GM21529 (cell line): ENCODE results near the gene ST6GALNAC3.
"Not testable (repeated sequence)": the region's sequence is repeated elsewhere in the genome, so short reads cannot be mapped to it uniquely, and the experiment has no call there.

Source experiments
- ATAC-seq: cut with Tn5 transposase; IDR thresholded peaks from one replicate; pipeline ENCODE4 v1.9.1; 2021; ENCODE audit not compliant: unreplicated experiment

Gene ST6GALNAC3

DNA sequence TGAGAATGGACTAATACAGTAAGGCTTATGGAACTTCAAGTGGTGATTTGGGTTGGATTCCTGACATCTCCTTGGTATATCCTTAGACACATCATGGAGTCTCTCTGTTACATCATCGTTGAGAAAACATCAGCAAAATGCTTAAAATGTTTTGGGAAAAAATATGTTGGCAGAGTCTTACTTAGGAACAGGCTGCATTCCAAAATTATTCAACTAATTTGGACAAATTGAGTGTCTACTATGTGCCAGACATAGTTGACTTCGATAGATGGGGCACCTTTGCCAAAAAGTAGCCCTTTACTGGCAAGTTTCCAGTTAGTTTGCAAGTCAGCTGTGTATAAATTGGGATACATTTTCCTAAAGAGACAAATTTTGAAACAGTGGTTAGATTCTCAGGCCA lies 539.3 kb downstream of the ST6GALNAC3 start:
- no peak for ATAC-seq

DNA sequence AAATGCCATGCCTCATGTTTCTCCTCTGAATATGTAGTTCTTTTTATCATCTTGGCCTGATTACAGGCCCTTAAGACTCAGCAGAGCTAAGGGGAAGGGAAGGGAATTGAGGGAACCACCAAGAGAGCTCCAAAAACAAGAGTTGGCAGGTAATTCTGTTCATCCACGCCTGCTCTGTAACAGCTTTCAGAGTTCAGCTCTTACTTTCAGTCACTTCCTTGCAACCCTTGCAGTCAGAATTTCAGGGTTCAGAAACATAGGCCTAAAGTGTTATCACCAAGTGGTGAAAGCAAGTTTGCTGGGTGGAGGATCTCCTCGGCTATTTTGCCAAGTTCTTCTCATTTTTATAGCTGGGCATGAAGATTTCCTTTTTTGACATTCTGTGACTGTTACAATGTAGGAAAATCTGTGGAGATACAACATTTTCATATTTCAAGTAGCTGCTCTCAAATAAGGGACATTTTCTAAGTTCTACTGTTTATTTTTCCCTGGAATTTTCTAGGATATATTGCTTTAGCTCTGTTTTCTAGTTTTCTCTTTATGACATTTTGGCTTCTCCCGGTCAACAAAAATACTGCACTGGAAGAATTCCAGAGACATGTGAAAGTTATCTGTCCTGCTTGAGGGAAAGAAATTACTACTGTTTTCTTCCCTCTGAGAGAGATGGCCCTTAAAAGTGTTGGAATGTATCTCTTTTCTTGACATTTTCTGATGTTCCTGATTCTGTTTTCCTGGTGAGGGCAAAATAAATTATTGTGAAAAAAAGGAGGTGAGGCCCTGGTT lies 540.9 kb downstream of the ST6GALNAC3 start:
- no peak for ATAC-seq

DNA sequence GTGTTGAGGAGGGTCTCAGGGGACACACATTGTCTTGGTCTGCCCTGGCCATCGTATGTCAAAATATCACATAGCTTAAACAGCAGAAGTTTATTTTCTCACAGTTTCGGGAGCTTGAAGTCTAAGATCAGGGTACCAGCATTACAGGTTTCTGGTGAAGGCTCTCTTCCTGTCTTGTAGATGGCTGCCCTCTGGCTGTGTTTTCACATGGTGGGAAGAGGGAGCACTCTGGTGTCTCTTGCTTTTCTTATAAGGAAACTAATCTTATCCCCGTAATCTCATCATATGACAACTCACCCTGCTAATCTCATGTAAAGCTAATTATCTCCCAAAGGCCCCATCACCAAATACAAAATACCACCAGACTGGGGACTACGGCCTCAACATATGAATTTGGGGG lies 545.8 kb downstream of the ST6GALNAC3 start:
- ATAC-seq, result no peak

DNA sequence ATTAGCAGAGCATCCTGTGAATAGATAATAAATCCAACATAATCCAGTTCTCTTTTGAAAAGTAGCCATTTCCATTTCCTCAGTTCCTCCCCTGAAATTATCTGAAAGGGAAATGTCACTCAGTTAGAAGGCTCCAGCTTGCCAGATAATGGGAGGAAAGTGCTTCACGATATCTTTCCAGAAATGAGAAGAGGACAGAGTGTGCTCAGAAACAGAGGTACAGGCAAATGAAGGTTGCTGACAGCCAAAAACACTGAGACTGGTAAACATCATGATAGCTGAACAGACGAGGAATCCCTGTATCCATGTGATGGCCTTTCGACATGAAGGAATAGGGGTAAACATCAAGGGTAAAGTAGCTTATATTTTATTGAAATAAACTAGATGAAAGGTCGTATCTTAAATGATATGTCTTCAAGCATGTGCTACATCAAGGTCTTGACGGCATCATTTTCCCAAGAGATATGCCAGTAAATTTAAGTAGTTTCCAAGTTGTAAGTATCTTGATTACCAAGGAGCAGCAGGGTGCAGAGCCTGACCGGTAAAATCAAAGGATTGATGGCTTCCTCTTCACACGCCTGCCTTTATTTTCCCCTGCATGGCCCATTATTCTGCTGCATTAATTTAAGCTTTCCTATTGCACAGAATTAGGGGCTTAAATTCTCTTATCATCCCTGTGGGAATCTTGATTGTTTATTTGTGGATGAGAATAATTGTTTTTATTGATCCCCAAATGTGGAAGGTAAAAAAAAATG lies 548.4 kb downstream of the ST6GALNAC3 start:
- no peak for ATAC-seq

DNA sequence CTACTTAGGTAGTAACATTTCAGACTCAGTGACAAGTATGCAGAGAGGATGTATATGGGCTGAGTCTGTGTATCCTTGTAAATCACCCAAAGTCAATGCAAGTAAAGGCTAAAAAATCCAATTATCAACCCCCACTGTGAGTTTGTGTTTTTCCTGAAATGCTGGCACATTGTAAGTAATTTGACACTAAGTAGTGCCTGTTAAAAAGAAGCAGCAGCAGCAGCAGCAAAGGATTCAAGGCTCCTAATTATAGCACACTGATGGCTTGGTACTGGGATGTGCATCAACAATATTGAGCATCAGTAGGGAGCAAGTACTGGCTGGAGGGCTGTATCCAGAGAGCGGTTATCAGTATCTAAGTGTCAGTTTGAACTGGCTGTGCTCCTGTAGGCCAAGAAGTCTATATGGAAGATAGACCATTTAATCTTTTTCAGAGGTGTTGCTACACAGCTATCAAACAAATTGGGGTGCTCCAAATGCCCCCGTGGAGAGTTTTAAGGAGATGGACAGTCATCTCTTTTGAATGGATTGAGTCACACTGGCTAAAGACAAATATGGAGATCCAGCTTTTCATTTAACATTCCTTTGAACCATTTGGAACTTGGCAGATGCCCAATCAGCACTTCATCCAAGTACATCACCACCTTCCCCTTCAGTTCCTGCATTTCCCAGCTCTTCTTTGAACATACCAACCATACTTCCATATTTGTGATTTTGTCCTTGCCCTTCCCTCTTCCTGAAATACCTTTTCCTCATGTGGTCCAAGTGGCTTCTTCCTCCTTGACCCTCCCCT lies 551.5 kb downstream of the ST6GALNAC3 start:
- ATAC-seq, result no peak

DNA sequence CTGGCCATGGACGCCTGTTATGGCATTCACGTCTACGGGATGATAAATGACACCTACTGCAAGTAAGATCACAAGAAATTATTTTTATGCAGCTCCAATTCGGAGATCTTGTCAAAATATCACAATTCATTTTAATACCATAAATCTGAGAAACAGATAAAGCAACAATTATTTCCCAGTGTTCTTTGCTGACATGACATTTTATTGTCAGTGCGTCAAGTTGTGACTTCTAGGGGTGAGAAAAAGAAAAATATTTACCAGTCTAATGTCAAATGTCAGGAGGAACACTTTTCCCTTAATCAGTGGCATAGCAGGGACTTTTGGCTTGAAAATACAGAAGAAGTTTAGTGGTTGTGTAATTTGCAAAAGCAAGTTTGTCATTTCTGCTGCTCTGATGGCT lies 553.0 kb downstream of the ST6GALNAC3 start:
- no peak for ATAC-seq

DNA sequence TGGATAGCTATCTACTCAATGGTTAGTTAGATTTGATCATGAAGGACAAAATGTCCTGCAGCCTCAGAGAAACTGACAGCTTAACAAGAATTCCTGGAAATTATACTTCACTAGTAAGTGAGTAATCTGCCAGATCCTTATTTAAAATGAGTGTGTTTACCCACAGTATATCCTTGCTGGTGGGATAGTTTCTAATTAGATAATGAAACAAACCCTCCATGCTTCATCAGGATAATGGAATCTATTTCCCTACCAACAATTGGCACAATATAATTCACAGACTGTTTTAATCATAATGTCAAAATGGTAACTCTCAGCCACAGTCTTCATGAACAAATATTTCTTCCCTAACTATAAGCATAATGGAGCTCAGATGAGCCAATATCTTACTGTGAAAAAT lies 553.4 kb downstream of the ST6GALNAC3 start:
- ATAC-seq, result no peak

DNA sequence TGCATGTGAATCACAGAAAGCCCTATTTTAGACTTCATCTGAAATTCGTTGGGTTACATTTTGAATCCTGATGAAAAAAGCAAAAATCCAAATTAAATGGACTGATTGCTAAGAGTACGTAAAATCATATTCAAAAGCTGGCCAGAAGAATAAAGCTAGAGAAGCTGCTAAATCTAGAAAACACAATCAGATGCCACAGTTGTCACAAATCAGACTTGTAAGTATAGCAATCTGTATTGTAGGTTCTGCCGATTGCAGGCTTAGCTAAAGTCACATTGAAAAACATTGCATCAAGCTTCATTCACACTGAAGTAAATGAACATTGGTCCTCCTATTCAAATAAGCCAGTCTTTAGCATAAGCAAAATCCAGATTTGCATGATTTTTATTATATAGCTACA lies 557.6 kb downstream of the ST6GALNAC3 start:
- ATAC-seq, result no peak

DNA sequence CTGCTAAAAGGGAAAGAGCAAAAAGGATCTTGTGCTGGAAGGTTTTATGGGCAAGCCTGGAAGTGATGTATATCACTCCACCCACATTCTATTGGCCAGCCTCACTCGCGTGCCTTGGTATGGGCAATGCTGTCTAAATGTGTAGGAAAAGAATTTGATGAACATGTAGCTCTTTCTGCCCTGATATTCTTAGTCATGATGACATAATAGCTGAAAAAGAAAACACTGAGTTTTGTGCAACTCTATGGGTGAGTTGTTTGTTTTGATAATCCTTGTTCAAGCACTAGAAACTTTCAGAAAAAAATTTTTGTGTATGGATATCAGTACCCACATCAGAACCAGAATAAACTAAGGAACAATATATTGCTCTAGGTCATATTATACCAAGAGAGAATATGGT lies 561.2 kb downstream of the ST6GALNAC3 start:
- ATAC-seq, result no peak

DNA sequence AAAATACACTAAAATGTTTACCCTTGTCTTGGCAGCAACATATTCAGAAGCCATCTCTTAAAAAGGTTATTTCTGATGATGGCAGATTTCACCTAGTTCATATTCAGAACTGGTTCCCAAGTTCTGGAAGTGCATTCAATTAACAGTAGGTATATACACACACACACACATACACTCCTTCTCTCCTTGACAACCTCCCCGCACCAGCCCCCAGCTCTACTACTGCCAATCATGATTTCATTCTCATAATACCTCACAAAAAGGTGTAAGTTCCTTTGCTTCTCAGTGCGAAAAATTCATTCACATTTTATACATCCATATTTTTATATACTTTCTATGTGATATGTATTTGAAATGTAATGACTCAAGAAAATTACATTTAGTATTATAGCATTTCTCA lies 564.6 kb downstream of the ST6GALNAC3 start:
- no peak for ATAC-seq

DNA sequence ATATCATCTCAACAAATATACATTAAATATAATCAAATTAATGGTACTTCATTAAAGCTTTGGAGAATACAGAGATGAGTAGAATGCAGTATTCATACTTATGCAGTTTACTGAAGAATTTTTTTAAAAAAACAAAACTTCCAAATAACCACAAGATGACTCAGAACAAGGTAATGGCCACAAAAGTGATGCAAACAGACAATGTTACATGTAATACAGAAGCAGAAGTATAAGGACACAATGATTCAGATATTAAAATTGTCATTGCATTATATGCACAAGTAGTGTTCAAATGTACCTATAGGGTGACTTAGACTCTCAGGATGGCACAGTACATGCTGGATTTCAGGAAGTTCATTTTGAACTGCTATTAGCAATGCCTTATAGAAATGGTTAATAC lies 565.5 kb downstream of the ST6GALNAC3 start:
- no peak for ATAC-seq

DNA sequence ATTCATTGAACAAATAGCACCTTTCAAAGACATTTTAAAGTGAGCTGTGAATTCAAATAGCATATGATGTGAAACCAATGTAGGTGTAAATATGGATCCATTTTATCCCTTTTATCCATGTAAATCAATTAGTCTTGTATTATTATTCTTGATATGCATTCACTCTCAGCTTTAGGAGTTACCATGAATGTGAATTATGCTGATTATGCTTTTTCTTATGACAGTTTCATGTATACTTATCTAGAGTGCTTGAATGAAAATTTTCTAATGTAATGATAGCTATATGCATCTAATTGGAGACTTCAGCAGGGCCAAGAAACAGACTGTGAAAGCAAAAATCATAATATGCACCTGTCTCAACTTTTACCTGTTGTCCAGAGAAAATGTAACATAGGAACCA lies 566.2 kb downstream of the ST6GALNAC3 start:
- no peak for ATAC-seq

DNA sequence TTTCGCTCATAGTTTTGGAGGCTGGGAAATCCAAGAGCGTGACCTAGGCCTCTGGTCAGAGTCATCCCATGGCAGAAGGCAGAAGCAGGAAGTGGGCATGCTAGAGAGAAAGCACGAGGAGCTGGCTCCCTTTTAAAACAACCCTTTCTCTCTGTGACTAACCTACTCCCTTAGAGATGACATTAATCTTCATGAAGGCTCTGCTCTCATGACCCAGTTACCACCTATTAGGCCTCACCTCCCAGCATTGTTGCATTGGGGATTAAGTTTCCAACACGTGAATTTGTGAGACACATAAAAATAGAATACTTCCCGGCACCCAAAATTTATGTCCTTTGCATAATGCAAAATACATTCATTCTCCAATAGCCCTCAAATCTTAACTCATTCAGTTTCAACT lies 569.6 kb downstream of the ST6GALNAC3 start:
- no peak for ATAC-seq

DNA sequence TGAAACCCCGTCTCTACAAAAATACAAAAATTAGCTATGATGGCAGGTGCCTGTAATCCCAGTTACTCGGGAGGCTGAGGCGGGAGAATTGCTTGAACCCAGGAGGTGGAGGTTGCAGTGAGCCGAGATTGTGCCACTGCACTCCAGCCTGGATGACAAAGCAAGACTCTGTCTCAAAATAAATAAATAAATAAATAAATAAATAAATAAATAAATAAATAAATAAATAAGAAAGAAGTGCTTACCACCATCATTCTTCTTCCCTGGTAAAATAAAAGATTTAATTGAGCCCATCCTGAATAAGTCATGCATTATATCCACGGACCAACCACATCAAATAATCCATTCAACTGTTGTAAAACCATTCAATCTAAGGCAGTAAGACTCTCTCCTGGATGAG lies 578.3 kb downstream of the ST6GALNAC3 start:
- not testable (repeated sequence) for ATAC-seq

DNA sequence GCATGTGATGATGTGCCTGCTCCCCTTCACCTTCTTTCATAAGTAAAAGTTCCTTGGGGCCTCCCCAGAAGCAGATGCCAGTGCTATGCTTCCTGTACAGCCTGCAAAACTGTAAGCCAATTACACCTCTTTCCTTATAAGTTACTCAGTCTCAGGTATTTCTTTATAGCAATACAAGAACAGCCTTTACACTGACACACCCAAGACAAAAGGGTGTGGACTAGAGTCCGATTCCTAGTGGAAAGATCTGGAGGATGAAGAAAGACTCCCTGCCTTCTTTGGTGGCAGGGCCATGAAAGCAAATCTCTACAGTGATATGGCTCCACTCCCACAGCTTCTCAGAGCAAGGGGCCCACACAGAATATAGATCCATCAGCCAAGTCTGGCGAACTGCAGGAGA lies 583.1 kb downstream of the ST6GALNAC3 start:
- no peak for ATAC-seq

DNA sequence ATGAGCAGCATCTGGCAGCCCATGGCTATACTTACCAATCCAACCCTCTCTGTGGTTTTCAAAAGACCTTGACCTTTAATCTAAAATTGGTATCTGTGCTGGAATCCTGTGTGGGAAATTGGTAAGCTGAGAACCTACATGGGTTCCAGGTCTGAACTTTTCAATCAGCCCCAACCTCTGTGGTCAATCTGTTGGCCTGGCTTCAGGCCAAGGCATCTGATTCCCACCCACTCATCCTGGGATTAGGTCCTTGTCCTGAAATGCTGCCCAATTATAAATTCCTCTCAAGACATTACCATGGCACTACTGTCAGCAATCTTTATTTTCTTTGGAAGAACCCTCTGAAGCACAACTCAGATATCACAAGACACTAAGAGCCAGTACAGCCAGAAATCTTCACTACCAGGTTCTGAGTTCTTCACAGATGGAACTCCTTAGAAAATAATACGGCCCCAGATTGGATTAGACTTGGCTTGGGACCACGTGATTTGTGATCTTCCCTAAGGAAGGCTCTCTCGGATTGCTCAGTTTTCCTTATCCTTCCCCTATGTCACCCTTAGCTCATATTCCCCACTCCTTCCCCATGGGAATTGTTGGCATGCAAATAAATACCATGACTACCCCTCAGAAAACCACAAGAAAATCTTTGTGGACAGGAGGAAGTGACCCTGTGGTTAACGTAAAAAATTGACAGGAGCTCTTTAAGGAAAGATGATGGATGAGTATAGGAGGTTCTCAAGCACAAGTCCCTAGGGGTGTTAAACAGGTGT lies 584.8 kb downstream of the ST6GALNAC3 start:
- no peak for ATAC-seq

DNA sequence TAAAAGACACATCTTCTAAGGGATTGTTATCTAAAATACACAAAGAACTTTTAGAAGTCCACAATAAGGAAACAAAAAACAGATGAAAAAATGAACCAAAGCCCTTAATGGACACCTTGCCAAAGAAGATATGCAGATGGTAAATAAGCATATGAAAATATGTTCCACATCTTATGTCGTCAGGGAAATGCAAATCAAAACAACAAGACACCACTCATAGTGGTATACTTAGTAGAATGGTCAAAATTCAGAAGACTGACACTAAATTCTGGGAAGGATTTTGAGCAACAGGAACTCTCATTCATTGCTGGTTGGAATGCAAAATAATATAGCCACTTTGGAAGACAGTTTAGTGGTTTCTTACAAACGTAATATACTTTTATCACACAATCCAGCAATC lies 587.0 kb downstream of the ST6GALNAC3 start:
- ATAC-seq, result no peak

DNA sequence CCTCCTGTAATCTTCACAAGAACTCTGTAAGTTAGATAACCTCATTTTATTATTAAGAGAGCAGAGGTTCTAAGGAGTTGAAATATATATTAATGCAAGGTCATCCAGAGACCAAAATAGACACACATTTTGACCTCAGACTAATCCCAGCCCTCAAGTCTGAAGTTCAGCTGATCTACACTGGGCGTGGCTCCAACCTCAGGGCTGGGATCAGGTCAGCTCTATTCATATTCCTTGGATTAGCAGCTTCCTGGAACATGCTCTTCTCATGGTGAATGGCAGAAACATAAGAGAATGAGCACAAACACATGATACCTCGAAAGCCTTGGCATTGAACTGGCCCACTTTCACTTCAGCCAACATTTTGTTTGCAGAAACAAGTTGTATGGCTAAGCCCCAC lies 592.0 kb downstream of the ST6GALNAC3 start:
- ATAC-seq, result no peak

DNA sequence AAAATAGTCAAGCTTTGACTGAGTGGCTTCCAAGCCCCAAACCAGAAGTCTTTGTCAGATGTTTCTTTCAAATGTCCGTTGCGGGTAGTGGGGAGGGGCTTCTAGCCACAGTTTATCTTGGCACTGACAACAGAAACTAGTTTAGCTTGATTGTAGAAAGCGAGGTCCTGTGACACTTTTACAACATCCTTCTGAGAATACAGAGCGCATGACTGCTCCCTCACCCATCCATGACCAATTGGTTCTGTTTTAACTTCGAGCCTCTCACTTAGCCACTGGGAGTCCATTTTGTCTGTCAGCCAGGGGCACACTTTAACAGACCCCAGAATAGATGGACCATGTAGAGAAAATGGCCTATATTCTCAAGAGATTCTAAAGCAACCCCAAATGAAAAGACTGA lies 593.5 kb downstream of the ST6GALNAC3 start:
- peak; percentile 97 for ATAC-seq

DNA sequence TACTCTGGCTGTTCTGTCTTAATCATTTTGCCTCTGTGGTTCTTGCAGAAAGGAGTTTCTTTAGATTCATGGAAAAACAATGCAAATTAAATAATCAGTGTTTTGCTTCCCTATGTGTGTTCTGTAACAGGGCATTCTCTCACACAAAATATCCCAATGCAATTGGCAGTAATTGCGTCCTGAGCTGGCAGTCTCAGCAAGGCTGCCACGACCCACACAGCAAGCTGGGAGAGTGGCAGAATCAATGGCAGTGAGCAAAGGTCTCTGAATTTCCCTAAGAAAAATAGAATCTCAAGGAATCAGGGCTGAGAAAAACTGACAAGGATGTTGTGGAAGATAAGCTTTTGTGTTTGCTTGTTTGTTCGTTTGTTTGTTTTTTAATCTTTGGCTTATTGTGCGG lies 594.6 kb downstream of the ST6GALNAC3 start:
- no peak for ATAC-seq
